Heart left ventricle (tissue), 13 donors: ENCODE measurements around the gene ZNF536.

Experiments used
- POLR2A ChIP-seq, 2 donors: fragments of 450-650 bp; IDR thresholded peaks; one replicate each; pipeline ENCODE4 v1.6.1; 2017; ENCODE audit warnings: antibody characterized with exemption in 2 of 2, mild to moderate bottlenecking in 2 of 2, moderate library complexity in 2 of 2
- TF ChIP-seq, protein P1 (sequence below), 12 donors: fragments of 200-600 bp; sonication (generic) in 4 of 12; IDR thresholded peaks; one replicate each; pipeline versions ENCODE4 v1.5.0 to v1.8.0; 2018 to 2022; ENCODE audit warnings: antibody characterized with exemption in 12 of 12, mild to moderate bottlenecking in 5 of 12
- donor health status: ischemic (EF 13 %, LVEDD 7.1; RV severe dilation, severe dysfunction).
- donor health status: DM: no; HTN: yes; CAD: no.
- donor health status: DM: no; HTN: no; CAD: no.
- donor health status: ischemic (EF 25% LVEDD 6.9; RV normal size, moderate dysfunction).
- donor health status: ischemic (EF 25% LVEDD 5.7; RV mildly dilated, moderate dysfunction).
- donor health status: ischemic (EF 35%, LVEDD 5.7; RV mildly dilated, moderate dysfunction).
- donor health status: nonischemic (EF 11% LVEDD 7.7; RV severe dilation, severe dysfunction).
- donor health status: DM: yes; HTN: yes; CAD: no.
- donor health status: PGD.
- donor health status: ischemic (EF 29% LVEDD 5.4; RV normal size, mild dysfunction).
- donor health status: nonischemic (EF 23%, LVEDD 6.1; RV moderate dilation, normal function).

DNA sequence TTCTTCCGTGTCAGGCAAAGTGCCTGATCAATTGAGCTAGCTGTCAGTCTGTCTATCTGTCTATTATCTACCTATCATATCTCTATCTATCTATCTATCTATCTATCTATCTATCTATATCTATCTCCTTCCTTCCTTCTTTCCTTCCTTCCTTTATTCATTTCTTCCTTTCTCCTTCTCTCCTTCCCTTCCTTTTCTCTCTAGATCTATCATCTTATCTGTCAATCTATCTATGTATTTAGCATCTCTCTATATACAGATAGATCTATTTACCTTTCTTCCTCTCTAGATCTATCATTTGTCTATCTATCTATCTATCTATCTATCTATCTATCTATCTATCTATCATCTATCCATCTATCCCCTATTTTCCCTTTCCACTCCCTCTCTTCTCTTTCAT, 5.9 kb upstream of the ZNF536 start:
- TF ChIP-seq, protein P1, sequence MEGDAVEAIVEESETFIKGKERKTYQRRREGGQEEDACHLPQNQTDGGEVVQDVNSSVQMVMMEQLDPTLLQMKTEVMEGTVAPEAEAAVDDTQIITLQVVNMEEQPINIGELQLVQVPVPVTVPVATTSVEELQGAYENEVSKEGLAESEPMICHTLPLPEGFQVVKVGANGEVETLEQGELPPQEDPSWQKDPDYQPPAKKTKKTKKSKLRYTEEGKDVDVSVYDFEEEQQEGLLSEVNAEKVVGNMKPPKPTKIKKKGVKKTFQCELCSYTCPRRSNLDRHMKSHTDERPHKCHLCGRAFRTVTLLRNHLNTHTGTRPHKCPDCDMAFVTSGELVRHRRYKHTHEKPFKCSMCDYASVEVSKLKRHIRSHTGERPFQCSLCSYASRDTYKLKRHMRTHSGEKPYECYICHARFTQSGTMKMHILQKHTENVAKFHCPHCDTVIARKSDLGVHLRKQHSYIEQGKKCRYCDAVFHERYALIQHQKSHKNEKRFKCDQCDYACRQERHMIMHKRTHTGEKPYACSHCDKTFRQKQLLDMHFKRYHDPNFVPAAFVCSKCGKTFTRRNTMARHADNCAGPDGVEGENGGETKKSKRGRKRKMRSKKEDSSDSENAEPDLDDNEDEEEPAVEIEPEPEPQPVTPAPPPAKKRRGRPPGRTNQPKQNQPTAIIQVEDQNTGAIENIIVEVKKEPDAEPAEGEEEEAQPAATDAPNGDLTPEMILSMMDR (IDR thresholded peaks at IDR 0.05) = no peak
- no peak for TF ChIP-seq POLR2A (IDR thresholded peaks at IDR 0.05)
